Measurements from ENCODE around the gene CREG1. TPM values are rescaled to one million over a fixed set of nuclear protein-coding genes. Genes with fewer than 3 reads are reported as not detected.

The CREG1 gene
- polyA plus RNA-seq, 1 donor from 2014 or later = 62.9 TPM

- H3K4me2 ChIP-seq (ENCODE audit: low read length) = no peak overlapping the region
Observed at GRCh38 chr1:167493372-167493771, 60.2 kb downstream of the CREG1 start.

GRCh38 chr1:167492481-167492910 lies 61.1 kb downstream of the CREG1 start:
- H3K9me2 ChIP-seq (ENCODE audit: insufficient read depth, low read length) = no peaks in the 10 kb centered on the region
- no peaks in the 10 kb centered on the region for H3K79me2 ChIP-seq (replicated peaks; ENCODE audit: insufficient read depth, low read length)
- H3K27me3 ChIP-seq (ENCODE audit: insufficient read depth, low read depth, low read length) = no peaks in the 10 kb centered on the region
- H3K9ac ChIP-seq (ENCODE audit: low read length) = no peak overlapping the region
- H2AFZ ChIP-seq (ENCODE audit: low read depth, low read length) = no peak overlapping the region
- no peaks in the 10 kb centered on the region for H3K36me3 ChIP-seq (ENCODE audit: insufficient read depth, low read length)
- peaks cover 2% of the 10 kb centered on the region for H3F3A ChIP-seq (ENCODE audit: insufficient read depth, low read length, poor library complexity, severe bottlenecking)
- TF ChIP-seq MXI1 (conservative IDR thresholded peaks at IDR 0.05; ENCODE audit: poor library complexity, severe bottlenecking) (no peak), EP300 (conservative IDR thresholded peaks at IDR 0.05; ENCODE audit: poor library complexity, severe bottlenecking) (no peak)
- TF ChIP-seq, protein P1, sequence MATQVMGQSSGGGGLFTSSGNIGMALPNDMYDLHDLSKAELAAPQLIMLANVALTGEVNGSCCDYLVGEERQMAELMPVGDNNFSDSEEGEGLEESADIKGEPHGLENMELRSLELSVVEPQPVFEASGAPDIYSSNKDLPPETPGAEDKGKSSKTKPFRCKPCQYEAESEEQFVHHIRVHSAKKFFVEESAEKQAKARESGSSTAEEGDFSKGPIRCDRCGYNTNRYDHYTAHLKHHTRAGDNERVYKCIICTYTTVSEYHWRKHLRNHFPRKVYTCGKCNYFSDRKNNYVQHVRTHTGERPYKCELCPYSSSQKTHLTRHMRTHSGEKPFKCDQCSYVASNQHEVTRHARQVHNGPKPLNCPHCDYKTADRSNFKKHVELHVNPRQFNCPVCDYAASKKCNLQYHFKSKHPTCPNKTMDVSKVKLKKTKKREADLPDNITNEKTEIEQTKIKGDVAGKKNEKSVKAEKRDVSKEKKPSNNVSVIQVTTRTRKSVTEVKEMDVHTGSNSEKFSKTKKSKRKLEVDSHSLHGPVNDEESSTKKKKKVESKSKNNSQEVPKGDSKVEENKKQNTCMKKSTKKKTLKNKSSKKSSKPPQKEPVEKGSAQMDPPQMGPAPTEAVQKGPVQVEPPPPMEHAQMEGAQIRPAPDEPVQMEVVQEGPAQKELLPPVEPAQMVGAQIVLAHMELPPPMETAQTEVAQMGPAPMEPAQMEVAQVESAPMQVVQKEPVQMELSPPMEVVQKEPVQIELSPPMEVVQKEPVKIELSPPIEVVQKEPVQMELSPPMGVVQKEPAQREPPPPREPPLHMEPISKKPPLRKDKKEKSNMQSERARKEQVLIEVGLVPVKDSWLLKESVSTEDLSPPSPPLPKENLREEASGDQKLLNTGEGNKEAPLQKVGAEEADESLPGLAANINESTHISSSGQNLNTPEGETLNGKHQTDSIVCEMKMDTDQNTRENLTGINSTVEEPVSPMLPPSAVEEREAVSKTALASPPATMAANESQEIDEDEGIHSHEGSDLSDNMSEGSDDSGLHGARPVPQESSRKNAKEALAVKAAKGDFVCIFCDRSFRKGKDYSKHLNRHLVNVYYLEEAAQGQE (IDR thresholded peaks at IDR 0.05; ENCODE audit: borderline replicate concordance) = no peak
- no peak overlapping the region for H3K4me3 ChIP-seq (ENCODE audit: low read length)
- no peak overlapping the region for H3K4me2 ChIP-seq (ENCODE audit: low read length)
- no peaks in the 10 kb centered on the region for H4K20me1 ChIP-seq (ENCODE audit: insufficient read depth)
- no peak overlapping the region for H3K27ac ChIP-seq (ENCODE audit: low read length)
- H3K9me3 ChIP-seq (ENCODE audit: low read length) = no peaks in the 10 kb centered on the region

More at GRCh38 chr1:167493372-167493771, 60.2 kb downstream of the CREG1 start:
- Histone ChIP-seq H3K9me3 (ENCODE audit: low read length) (no peaks in the 10 kb centered on the region), H3K36me3 (ENCODE audit: insufficient read depth, low read length) (no peaks in the 10 kb centered on the region), H4K20me1 (ENCODE audit: insufficient read depth) (no peaks in the 10 kb centered on the region), H3K79me2 (replicated peaks; ENCODE audit: insufficient read depth, low read length) (no peaks in the 10 kb centered on the region), H3K27me3 (ENCODE audit: insufficient read depth, low read depth, low read length) (no peaks in the 10 kb centered on the region), H3K4me3 (ENCODE audit: low read length) (no peak overlapping the region), H2AFZ (ENCODE audit: low read depth, low read length) (no peak overlapping the region), H3F3A (ENCODE audit: insufficient read depth, low read length, poor library complexity, severe bottlenecking) (peaks cover 2% of the 10 kb centered on the region), H3K27ac (ENCODE audit: low read length) (no peak overlapping the region), H3K9me2 (ENCODE audit: insufficient read depth, low read length) (no peaks in the 10 kb centered on the region), H3K9ac (ENCODE audit: low read length) (no peak overlapping the region)
- no peak for TF ChIP-seq POLR2AphosphoS5 (IDR thresholded peaks at IDR 0.05)
- no peak for TF ChIP-seq SMC3 (conservative IDR thresholded peaks at IDR 0.05; ENCODE audit: poor library complexity)
- no peak for TF ChIP-seq TAF1 (IDR thresholded peaks at IDR 0.05; ENCODE audit: low read depth)
- TF ChIP-seq, protein P1 (IDR thresholded peaks at IDR 0.05; ENCODE audit: borderline replicate concordance) = no peak
- TF ChIP-seq EP300 (conservative IDR thresholded peaks at IDR 0.05; ENCODE audit: poor library complexity, severe bottlenecking) = no peak
- no peak for TF ChIP-seq CTCF (IDR thresholded peaks at IDR 0.05; ENCODE audit: poor library complexity, severe bottlenecking)
- no peak for TF ChIP-seq EZH2 (IDR thresholded peaks at IDR 0.05; ENCODE audit: borderline replicate concordance, insufficient read depth, low read length, poor library complexity, severe bottlenecking)
- no peak for TF ChIP-seq MXI1 (conservative IDR thresholded peaks at IDR 0.05; ENCODE audit: poor library complexity, severe bottlenecking)
- TF ChIP-seq RAD21 (conservative IDR thresholded peaks at IDR 0.05) = no peak
